Retinal pigment epithelial cell (primary cell): ENCODE measurements around the gene BAIAP2L2.
"Not testable (repeated sequence)": the region's sequence is repeated elsewhere in the genome, so short reads cannot be mapped to it uniquely, and the experiment has no call there.

Experiments
- DNase-seq: peaks from one replicate; pipeline ENCODE4 v3.0.0-alpha.2; 2010; ENCODE audit warnings: low read depth
- H3K4me3 ChIP-seq: 2 replicates; pipeline ENCODE4 v1.5.1; 2011; ENCODE audit warnings: mild to moderate bottlenecking, low read length, control low read depth, moderate library complexity
- CTCF ChIP-seq: conservative IDR thresholded peaks from 2 replicates; pipeline ENCODE4 v1.5.1; 2011; ENCODE audit warnings: low read depth, low read length, control low read depth, inconsistent platforms

BAIAP2L2 gene

GRCh38 chr22:38110008-38110862 lies at the start of gene BAIAP2L2:
TSS of gene BAIAP2L2 (minus strand) at chr22:38110684. CDS start at chr22:38110525, 159 bp downstream.
- no peak within 1 kb of the TSS for H3K4me3 ChIP-seq
- TF ChIP-seq CTCF, result no peak
- DNase-seq, result no peak

GRCh38 chr22:38155703-38156102 lies 45.2 kb upstream of the BAIAP2L2 start:
- DNase-seq, result no peak
- no peak for TF ChIP-seq CTCF
- no peak overlapping the region for H3K4me3 ChIP-seq

GRCh38 chr22:38154563-38154915 lies 44.1 kb upstream of the BAIAP2L2 start:
- not testable (repeated sequence) for H3K4me3 ChIP-seq, DNase-seq

- no peak for TF ChIP-seq CTCF
- H3K4me3 ChIP-seq, result no peak overlapping the region
- no peak for DNase-seq
Observed at GRCh38 chr22:38153821-38154562, 43.5 kb upstream of the BAIAP2L2 start.

- no peak for DNase-seq
- TF ChIP-seq CTCF, result no peak
- H3K4me3 ChIP-seq, result no peak overlapping the region
Observed at GRCh38 chr22:38151126-38151500, 40.6 kb upstream of the BAIAP2L2 start.

GRCh38 chr22:38148245-38148644 lies 37.8 kb upstream of the BAIAP2L2 start:
- no peak for TF ChIP-seq CTCF
- DNase-seq, result no peak
- no peak overlapping the region for H3K4me3 ChIP-seq

GRCh38 chr22:38146166-38146565 lies 35.7 kb upstream of the BAIAP2L2 start:
- not testable (repeated sequence) for DNase-seq, H3K4me3 ChIP-seq

- H3K4me3 ChIP-seq, result no peak overlapping the region
- peak; percentile 22 for TF ChIP-seq CTCF
- DNase-seq, result no peak
Observed at GRCh38 chr22:38144025-38144405, 33.5 kb upstream of the BAIAP2L2 start.
